Gastroesophageal sphincter (tissue), 4 donors: Measurements from ENCODE around the gene GLIPR1L2. TPM values are rescaled to one million over a fixed set of nuclear protein-coding genes. Genes with fewer than 3 reads are reported as not detected.

Experiments
- ATAC-seq: fragments of 150-250 bp; one replicate; pipeline ENCODE4 v1.9.1; 2016; ENCODE audit warnings: mild to moderate bottlenecking, moderate library complexity
- H3K27ac ChIP-seq, 4 donors: fragments of 200-600 bp; sonication (generic) in 3 of 4; 1 replicate in 3 of 4; 2 replicates in 1 of 4; pipeline ENCODE4 v1.5.1; 2016 to 2019
- H3K27me3 ChIP-seq: fragments of 200-600 bp; sonication (generic); one replicate; pipeline ENCODE4 v1.5.1; 2019
- H3K36me3 ChIP-seq, 2 donors: fragments of 200-600 bp; sonication (generic); one replicate each; pipeline ENCODE4 v1.5.1; 2019; ENCODE audit warnings: control low read depth in 1 of 2
- H3K4me1 ChIP-seq, 3 donors: fragments of 200-600 bp; sonication (generic); 1 replicate in 2 of 3; 2 replicates in 1 of 3; pipeline ENCODE4 v1.5.1; 2016 to 2019; ENCODE audit warnings: control low read depth in 2 of 3
- H3K4me3 ChIP-seq, 2 donors: fragments of 200-600 bp; sonication (generic); one replicate each; pipeline ENCODE4 v1.5.1; 2019; ENCODE audit warnings: mild to moderate bottlenecking in 1 of 2, moderate library complexity in 1 of 2
- H3K9me3 ChIP-seq, 3 donors: fragments of 200-600 bp; sonication (generic); one replicate each; pipeline ENCODE4 v1.5.1; 2017 to 2019; ENCODE audit warnings: control low read depth in 2 of 3
- EP300 ChIP-seq: sonication (generic); formaldehyde crosslinking; IDR thresholded peaks from one replicate; pipeline ENCODE4 v1.6.1; 2017; ENCODE audit warnings: antibody characterized with exemption, mild to moderate bottlenecking
- POLR2A ChIP-seq, 2 donors: fragments of 450-650 bp; IDR thresholded peaks; one replicate each; pipeline ENCODE4 v1.6.1; 2017; ENCODE audit warnings: antibody characterized with exemption in 2 of 2, mild to moderate bottlenecking in 2 of 2, moderate library complexity in 1 of 2
- POLR2AphosphoS5 ChIP-seq: sonication (generic); formaldehyde crosslinking; IDR thresholded peaks from one replicate; pipeline ENCODE4 v1.6.1; 2017; ENCODE audit warnings: antibody characterized with exemption
- WGBS, 2 donors: methylation state at CpG; one replicate each; pipeline ENCODE4 v1.1.5; 2018; ENCODE audit warnings: low coverage in 1 of 2; 5-methylcytosine and 5-hydroxymethylcytosine counted together
- total RNA-seq, 4 donors: library from RNA; depleted of rRNA; stranded (reverse); fragments of >200 nt; gene quantifications; one replicate each; pipeline ENCODE4 v1.1.0, GENCODE V29; 2016
- TF ChIP-seq, protein P1 (sequence below), 4 experiments: fragments of 200-600 bp in 2 of 4; fragments of 450-650 bp in 2 of 4; sonication (generic) in 1 of 4; IDR thresholded peaks; one replicate each; pipeline ENCODE4 v1.5.1; 2017 to 2019; ENCODE audit warnings: antibody characterized with exemption in 4 of 4, mild to moderate bottlenecking in 2 of 4, moderate library complexity in 2 of 4

Gene GLIPR1L2
- total RNA-seq, 4 donors from 2014 or later = 0.13 to 2.3 (median 1.2) TPM

DNA sequence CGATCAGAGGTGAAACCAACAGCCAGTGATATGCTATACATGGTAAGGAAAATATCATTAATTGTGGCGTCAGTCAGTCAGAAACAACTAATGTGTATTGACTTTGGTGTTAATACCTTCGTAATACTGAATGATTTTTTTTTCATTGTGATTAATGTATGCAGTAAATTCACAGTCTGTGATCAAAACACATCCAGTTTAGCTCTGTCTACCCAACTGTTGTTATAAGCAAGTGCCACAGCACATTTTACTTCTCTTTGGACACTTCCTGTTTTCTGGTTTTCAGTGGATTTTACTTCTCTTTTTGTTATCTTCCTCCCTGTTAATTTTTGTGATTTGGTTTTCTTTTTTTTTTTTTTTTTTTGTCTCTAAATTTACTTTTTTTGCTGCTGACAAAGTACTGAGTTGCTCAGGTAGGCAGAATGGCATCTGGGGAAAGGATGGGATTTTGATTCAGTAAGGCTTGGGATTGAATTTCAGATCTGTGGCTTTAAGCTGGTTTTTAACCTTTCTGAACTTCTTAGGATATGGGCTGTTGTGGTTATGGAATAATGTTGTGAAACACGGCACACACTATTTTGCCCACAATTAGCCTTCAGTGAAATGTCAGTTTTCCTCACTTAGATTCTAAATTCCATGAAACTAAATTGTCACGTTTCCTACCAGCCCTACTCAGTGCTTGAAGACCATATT, 90.3 kb downstream of the GLIPR1L2 start:
- Histone ChIP-seq H3K27ac (peak overlapping the region; percentile 76 to 95 (median 82)), H3K27me3 (no peaks in the 10 kb centered on the region), H3K9me3 (no peaks in the 10 kb centered on the region), H3K4me1 (peaks cover 0 to 38% (median 3%) of the 10 kb centered on the region in 3 donors), H3K36me3 (no peaks in the 10 kb centered on the region), H3K4me3 (peak overlapping the region; percentile 53 to 96)
- 12 to 26% methylated on average over 5 of the region's 5 CpGs for WGBS, 2 donors
- no peak for ATAC-seq
- TF ChIP-seq POLR2A (IDR thresholded peaks at IDR 0.05) (no peak), POLR2AphosphoS5 (no peak), EP300 (no peak)
- TF ChIP-seq, protein P1, sequence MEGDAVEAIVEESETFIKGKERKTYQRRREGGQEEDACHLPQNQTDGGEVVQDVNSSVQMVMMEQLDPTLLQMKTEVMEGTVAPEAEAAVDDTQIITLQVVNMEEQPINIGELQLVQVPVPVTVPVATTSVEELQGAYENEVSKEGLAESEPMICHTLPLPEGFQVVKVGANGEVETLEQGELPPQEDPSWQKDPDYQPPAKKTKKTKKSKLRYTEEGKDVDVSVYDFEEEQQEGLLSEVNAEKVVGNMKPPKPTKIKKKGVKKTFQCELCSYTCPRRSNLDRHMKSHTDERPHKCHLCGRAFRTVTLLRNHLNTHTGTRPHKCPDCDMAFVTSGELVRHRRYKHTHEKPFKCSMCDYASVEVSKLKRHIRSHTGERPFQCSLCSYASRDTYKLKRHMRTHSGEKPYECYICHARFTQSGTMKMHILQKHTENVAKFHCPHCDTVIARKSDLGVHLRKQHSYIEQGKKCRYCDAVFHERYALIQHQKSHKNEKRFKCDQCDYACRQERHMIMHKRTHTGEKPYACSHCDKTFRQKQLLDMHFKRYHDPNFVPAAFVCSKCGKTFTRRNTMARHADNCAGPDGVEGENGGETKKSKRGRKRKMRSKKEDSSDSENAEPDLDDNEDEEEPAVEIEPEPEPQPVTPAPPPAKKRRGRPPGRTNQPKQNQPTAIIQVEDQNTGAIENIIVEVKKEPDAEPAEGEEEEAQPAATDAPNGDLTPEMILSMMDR (IDR thresholded peaks at IDR 0.05) = no peak

DNA sequence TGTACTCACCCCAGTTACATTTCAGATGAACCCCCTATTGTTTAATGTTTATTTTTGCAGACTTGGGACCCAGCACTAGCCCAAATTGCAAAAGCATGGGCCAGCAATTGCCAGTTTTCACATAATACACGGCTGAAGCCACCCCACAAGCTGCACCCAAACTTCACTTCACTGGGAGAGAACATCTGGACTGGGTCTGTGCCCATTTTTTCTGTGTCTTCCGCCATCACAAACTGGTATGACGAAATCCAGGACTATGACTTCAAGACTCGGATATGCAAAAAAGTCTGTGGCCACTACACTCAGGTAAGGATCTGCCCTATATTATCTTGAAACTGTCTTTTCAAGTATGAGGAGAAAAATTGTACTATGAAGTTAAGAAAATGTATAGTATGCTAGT, 90.9 kb downstream of the GLIPR1L2 start:
- H3K27ac ChIP-seq = peak overlapping the region in 2 of 4 donors; percentile 81 to 84
- peak overlapping the region; percentile 53 to 96 for H3K4me3 ChIP-seq
- H3K27me3 ChIP-seq = no peaks in the 10 kb centered on the region
- no peak for ATAC-seq
- H3K9me3 ChIP-seq = no peaks in the 10 kb centered on the region
- H3K36me3 ChIP-seq = no peaks in the 10 kb centered on the region
- H3K4me1 ChIP-seq = peaks cover 0 to 38% (median 3%) of the 10 kb centered on the region in 3 donors
- WGBS, 2 donors = 35 to 76% methylated on average over 4 of the region's 4 CpGs
- TF ChIP-seq POLR2AphosphoS5 (no peak), EP300 (no peak), POLR2A (IDR thresholded peaks at IDR 0.05) (no peak)
- TF ChIP-seq, protein P1 (IDR thresholded peaks at IDR 0.05) = no peak

Other genes starting within 250 kb of the GLIPR1L2 start
- under 1 TPM in 1 of 4 donors, not detected in 3; 0.12 TPM for gene KCNC2, start 181.2 kb upstream of the GLIPR1L2 start, total RNA-seq
- 10 to 100 TPM in 3 of 4 donors, 1 to 10 TPM in 1; 8.3 to 29.4 (median 11.9) TPM for gene CAPS2, start 60.8 kb upstream of the GLIPR1L2 start, total RNA-seq
- not detected for gene GLIPR1L1, start 56.4 kb upstream of the GLIPR1L2 start, total RNA-seq
- 10 to 100 TPM; 20.3 to 32.6 (median 29.1) TPM for gene GLIPR1, start 89.7 kb downstream of the GLIPR1L2 start, total RNA-seq
- 10 to 100 TPM; 33.0 to 46.2 (median 36.6) TPM for gene KRR1, start 120.5 kb downstream of the GLIPR1L2 start, total RNA-seq